ENCODE data around the gene ZDHHC14. TPM values are rescaled to one million over a fixed set of nuclear protein-coding genes. Genes with fewer than 3 reads are reported as not detected.
"Not testable (repeated sequence)": the region's sequence is repeated elsewhere in the genome, so short reads cannot be mapped to it uniquely, and the experiment has no call there.

Gene ZDHHC14
- total RNA-seq, 1 donor from 2014 or later, result 9.3 TPM

- Histone ChIP-seq H3K4me3 (no peak overlapping the region), H3K27ac (no peak overlapping the region), H3K27me3 (ENCODE audit: low read depth) (no peaks in the 10 kb centered on the region), H3K36me3 (no peaks in the 10 kb centered on the region), H3K9me3 (no peaks in the 10 kb centered on the region), H3K4me1 (no peaks in the 10 kb centered on the region)
- intact Hi-C loops (cut with DNase I), result no loop called here
- TF ChIP-seq CTCF (IDR thresholded peaks at IDR 0.05), result no peak
- DNase-seq, result no peak
- no peak for ATAC-seq
These were observed 22.2 kb downstream of the ZDHHC14 start for GRCh38 chr6:157402996-157403685.

- no peak for TF ChIP-seq CTCF (IDR thresholded peaks at IDR 0.05)
- Histone ChIP-seq H3K27me3 (ENCODE audit: low read depth) (no peaks in the 10 kb centered on the region), H3K36me3 (no peaks in the 10 kb centered on the region), H3K27ac (no peak overlapping the region), H3K9me3 (no peaks in the 10 kb centered on the region), H3K4me3 (no peak overlapping the region), H3K4me1 (no peaks in the 10 kb centered on the region)
- ATAC-seq, result no peak
- intact Hi-C loops (cut with DNase I), result no loop called here
- DNase-seq, result no peak
These were observed 22.7 kb downstream of the ZDHHC14 start for GRCh38 chr6:157403686-157404051.

- no peaks in the 10 kb centered on the region for H3K9me3 ChIP-seq
- no peak for TF ChIP-seq CTCF (IDR thresholded peaks at IDR 0.05)
- DNase-seq, result no peak
These were observed 25.0 kb downstream of the ZDHHC14 start for GRCh38 chr6:157405986-157406385.

GRCh38 chr6:157406661-157407060, 25.7 kb downstream of the ZDHHC14 start:
- Histone ChIP-seq H3K27ac (no peak overlapping the region), H3K4me1 (no peaks in the 10 kb centered on the region), H3K36me3 (no peaks in the 10 kb centered on the region), H3K27me3 (ENCODE audit: low read depth) (no peaks in the 10 kb centered on the region), H3K4me3 (no peak overlapping the region), H3K9me3 (no peaks in the 10 kb centered on the region)
- intact Hi-C loops (cut with DNase I), result no loop called here
- TF ChIP-seq CTCF (IDR thresholded peaks at IDR 0.05), result no peak
- no peak for DNase-seq
- no peak for ATAC-seq

More at GRCh38 chr6:157405986-157406385, 25.0 kb downstream of the ZDHHC14 start:
- H3K27me3 ChIP-seq (ENCODE audit: low read depth), result no peaks in the 10 kb centered on the region
- H3K36me3 ChIP-seq, result no peaks in the 10 kb centered on the region
- no peak overlapping the region for H3K4me3 ChIP-seq
- no peak for ATAC-seq
- no peak overlapping the region for H3K27ac ChIP-seq
- no peaks in the 10 kb centered on the region for H3K4me1 ChIP-seq
- intact Hi-C loops (cut with DNase I), result no loop called here

- DNase-seq (no peak), ATAC-seq (no peak)
- H3K27me3 ChIP-seq (ENCODE audit: low read depth), result no peaks in the 10 kb centered on the region
- no peak for TF ChIP-seq CTCF (IDR thresholded peaks at IDR 0.05)
- H3K9me3 ChIP-seq, result no peaks in the 10 kb centered on the region
- no peak overlapping the region for H3K4me3 ChIP-seq
- no peaks in the 10 kb centered on the region for H3K4me1 ChIP-seq
- intact Hi-C loops (cut with DNase I), result no loop called here
- H3K27ac ChIP-seq, result no peak overlapping the region
- no peaks in the 10 kb centered on the region for H3K36me3 ChIP-seq
These were observed 26.7 kb downstream of the ZDHHC14 start for GRCh38 chr6:157407646-157408045.

GRCh38 chr6:157408427-157408826, 27.4 kb downstream of the ZDHHC14 start:
- H3K27ac ChIP-seq; H3K9me3 ChIP-seq; DNase-seq; H3K4me3 ChIP-seq; H3K4me1 ChIP-seq; intact Hi-C loops (cut with DNase I); H3K36me3 ChIP-seq; ATAC-seq; H3K27me3 ChIP-seq (ENCODE audit: low read depth): not testable (repeated sequence)
